Measurements from ENCODE around the gene SLFNL1.

- TF ChIP-seq CTCF (IDR thresholded peaks at IDR 0.05), result no peak
- no peak for TF ChIP-seq POLR2A (IDR thresholded peaks at IDR 0.05)
These were observed 16.6 kb upstream of the SLFNL1 start for GRCh38 chr1:41038110-41038509.

All from upper lobe of left lung (tissue), 4 donors.